Subcutaneous abdominal adipose tissue (tissue), 5 donors: Measurements from ENCODE around the gene NGFR.

Source experiments
- H3K27ac ChIP-seq: one replicate; pipeline ENCODE4 v1.7.0; 2013; ENCODE audit warnings: low read depth, mild to moderate bottlenecking, inconsistent platforms, low read length, moderate library complexity
- H3K27me3 ChIP-seq, 5 donors: one replicate each; pipeline ENCODE4 v1.7.0; 2013; ENCODE audit warnings: low read length in 5 of 5, inconsistent platforms in 1 of 5; ENCODE audit not compliant: control insufficient read depth in 5 of 5, insufficient read depth in 4 of 5
- H3K36me3 ChIP-seq, 5 donors: one replicate each; pipeline ENCODE4 v1.7.0; 2013; ENCODE audit warnings: low read length in 5 of 5; ENCODE audit not compliant: control insufficient read depth in 5 of 5, insufficient read depth in 5 of 5
- H3K4me1 ChIP-seq, 5 donors: one replicate each; pipeline ENCODE4 v1.7.0; 2013; ENCODE audit warnings: low read length in 5 of 5, mild to moderate bottlenecking in 3 of 5, moderate library complexity in 1 of 5; ENCODE audit not compliant: control insufficient read depth in 5 of 5, insufficient read depth in 5 of 5
- H3K4me3 ChIP-seq, 5 donors: one replicate each; pipeline ENCODE4 v1.7.0; 2013; ENCODE audit warnings: low read length in 5 of 5, low read depth in 1 of 5
- H3K9ac ChIP-seq, 5 donors: one replicate each; pipeline ENCODE4 v1.7.0; 2013; ENCODE audit warnings: low read length in 5 of 5, mild to moderate bottlenecking in 4 of 5, moderate library complexity in 3 of 5
- H3K9me3 ChIP-seq, 5 donors: one replicate each; pipeline ENCODE4 v1.7.0; 2013; ENCODE audit warnings: low read length in 5 of 5; ENCODE audit not compliant: control insufficient read depth in 5 of 5
- donor health status: healthy.
- donor health status: healthy.
- donor health status: healthy.
- donor health status: healthy.
- donor health status: healthy.

The NGFR gene

GRCh38 chr17:49521088-49521450 is 26.0 kb downstream of the NGFR start:
- H3K4me1 ChIP-seq: peaks cover 1 to 38% (median 17%) of the 10 kb centered on the region in 5 donors
- H3K9ac ChIP-seq: no peak overlapping the region
- no peak overlapping the region for H3K4me3 ChIP-seq
- peaks cover 6 to 34% (median 18%) of the 10 kb centered on the region in 5 donors for H3K27me3 ChIP-seq
- H3K27ac ChIP-seq: no peak overlapping the region
- no peaks in the 10 kb centered on the region for H3K9me3 ChIP-seq
- H3K36me3 ChIP-seq: no peaks in the 10 kb centered on the region

DNA sequence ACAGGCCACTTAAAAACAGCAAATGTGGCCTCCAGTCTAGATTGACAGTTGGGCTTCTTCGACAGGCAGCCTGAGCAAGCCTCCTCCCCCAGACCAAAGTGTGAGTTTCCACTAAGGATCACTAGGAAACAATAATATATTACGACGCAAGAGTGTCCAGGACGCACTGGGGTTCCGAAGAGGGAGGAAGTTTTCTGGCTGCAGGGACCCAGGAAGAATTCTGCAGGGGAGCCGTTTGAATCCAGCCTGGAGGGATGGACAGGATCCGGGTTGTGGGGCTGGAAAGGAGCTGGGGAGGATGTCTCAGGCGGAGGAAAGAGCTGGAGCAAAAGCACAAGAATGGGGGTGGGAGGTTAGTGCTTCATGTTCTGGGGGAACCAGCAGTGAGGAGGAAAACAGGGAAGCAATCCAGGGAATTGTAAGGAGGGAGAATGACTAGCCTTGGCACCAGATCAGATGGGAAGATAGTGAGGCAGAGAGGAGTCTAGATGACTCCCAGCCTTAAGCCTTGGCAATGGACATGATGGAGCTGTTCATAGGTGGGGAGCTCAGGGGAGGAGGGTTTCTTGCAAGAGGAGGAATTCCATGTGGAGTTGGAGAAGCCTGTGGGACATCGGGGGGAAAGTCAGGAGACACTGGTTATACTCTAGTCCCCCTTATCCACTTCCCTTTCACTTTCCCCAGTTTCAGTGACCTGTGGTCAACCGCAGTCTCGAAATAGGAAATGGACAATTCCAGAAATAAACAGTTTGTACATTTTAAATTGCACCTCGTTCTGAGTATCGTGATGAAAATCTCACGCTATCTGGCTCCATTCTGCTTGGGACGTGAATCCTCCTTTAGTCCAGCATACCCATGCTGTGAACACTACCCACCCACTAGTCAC is 26.6 kb downstream of the NGFR start:
- Histone ChIP-seq H3K27ac (no peak overlapping the region), H3K9me3 (no peaks in the 10 kb centered on the region)

GRCh38 chr17:49522357-49522890 is 27.3 kb downstream of the NGFR start:
- H3K4me1 ChIP-seq: peaks cover 0 to 41% (median 12%) of the 10 kb centered on the region in 5 donors
- H3K27ac ChIP-seq: no peak overlapping the region
- no peak overlapping the region for H3K9ac ChIP-seq
- no peaks in the 10 kb centered on the region for H3K36me3 ChIP-seq
- H3K9me3 ChIP-seq: no peaks in the 10 kb centered on the region
- H3K27me3 ChIP-seq: peaks cover 6 to 44% (median 26%) of the 10 kb centered on the region in 5 donors
- H3K4me3 ChIP-seq: no peak overlapping the region

More for the DNA sequence above, 26.6 kb downstream of the NGFR start:
- Histone ChIP-seq H3K4me3 (no peak overlapping the region), H3K4me1 (peaks cover 0 to 41% (median 12%) of the 10 kb centered on the region in 5 donors), H3K9ac (no peak overlapping the region), H3K36me3 (no peaks in the 10 kb centered on the region), H3K27me3 (peaks cover 6 to 40% (median 22%) of the 10 kb centered on the region in 5 donors)

- H3K36me3 ChIP-seq: no peaks in the 10 kb centered on the region
- no peak overlapping the region for H3K4me3 ChIP-seq
- H3K27ac ChIP-seq: no peak overlapping the region
- H3K27me3 ChIP-seq: peaks cover 6 to 50% (median 26%) of the 10 kb centered on the region in 5 donors
- no peak overlapping the region for H3K9ac ChIP-seq
- peaks cover 0 to 41% (median 12%) of the 10 kb centered on the region in 5 donors for H3K4me1 ChIP-seq
- no peaks in the 10 kb centered on the region for H3K9me3 ChIP-seq
Measured at GRCh38 chr17:49523196-49523595, 28.1 kb downstream of the NGFR start.

GRCh38 chr17:49523706-49524472 is 28.8 kb downstream of the NGFR start:
- H3K9me3 ChIP-seq: no peaks in the 10 kb centered on the region
- no peaks in the 10 kb centered on the region for H3K36me3 ChIP-seq
- peaks cover 6 to 51% (median 27%) of the 10 kb centered on the region in 5 donors for H3K27me3 ChIP-seq
- H3K9ac ChIP-seq: no peak overlapping the region
- peaks cover 0 to 41% (median 12%) of the 10 kb centered on the region in 5 donors for H3K4me1 ChIP-seq
- no peak overlapping the region for H3K27ac ChIP-seq
- no peak overlapping the region for H3K4me3 ChIP-seq

- H3K27ac ChIP-seq: no peak overlapping the region
- H3K4me1 ChIP-seq: peaks cover 0 to 41% (median 12%) of the 10 kb centered on the region in 5 donors
- no peaks in the 10 kb centered on the region for H3K9me3 ChIP-seq
- H3K36me3 ChIP-seq: no peaks in the 10 kb centered on the region
- H3K4me3 ChIP-seq: no peak overlapping the region
- H3K27me3 ChIP-seq: peaks cover 4 to 51% (median 27%) of the 10 kb centered on the region in 5 donors
- no peak overlapping the region for H3K9ac ChIP-seq
Measured at GRCh38 chr17:49524473-49525359, 29.6 kb downstream of the NGFR start.

GRCh38 chr17:49525831-49526741 is 31.0 kb downstream of the NGFR start:
- no peak overlapping the region for H3K4me3 ChIP-seq
- no peak overlapping the region for H3K27ac ChIP-seq
- peaks cover 3 to 40% (median 22%) of the 10 kb centered on the region in 5 donors for H3K27me3 ChIP-seq
- no peak overlapping the region for H3K9ac ChIP-seq
- peaks cover 0 to 33% (median 9%) of the 10 kb centered on the region in 5 donors for H3K4me1 ChIP-seq
- H3K9me3 ChIP-seq: no peaks in the 10 kb centered on the region
- H3K36me3 ChIP-seq: no peaks in the 10 kb centered on the region

DNA sequence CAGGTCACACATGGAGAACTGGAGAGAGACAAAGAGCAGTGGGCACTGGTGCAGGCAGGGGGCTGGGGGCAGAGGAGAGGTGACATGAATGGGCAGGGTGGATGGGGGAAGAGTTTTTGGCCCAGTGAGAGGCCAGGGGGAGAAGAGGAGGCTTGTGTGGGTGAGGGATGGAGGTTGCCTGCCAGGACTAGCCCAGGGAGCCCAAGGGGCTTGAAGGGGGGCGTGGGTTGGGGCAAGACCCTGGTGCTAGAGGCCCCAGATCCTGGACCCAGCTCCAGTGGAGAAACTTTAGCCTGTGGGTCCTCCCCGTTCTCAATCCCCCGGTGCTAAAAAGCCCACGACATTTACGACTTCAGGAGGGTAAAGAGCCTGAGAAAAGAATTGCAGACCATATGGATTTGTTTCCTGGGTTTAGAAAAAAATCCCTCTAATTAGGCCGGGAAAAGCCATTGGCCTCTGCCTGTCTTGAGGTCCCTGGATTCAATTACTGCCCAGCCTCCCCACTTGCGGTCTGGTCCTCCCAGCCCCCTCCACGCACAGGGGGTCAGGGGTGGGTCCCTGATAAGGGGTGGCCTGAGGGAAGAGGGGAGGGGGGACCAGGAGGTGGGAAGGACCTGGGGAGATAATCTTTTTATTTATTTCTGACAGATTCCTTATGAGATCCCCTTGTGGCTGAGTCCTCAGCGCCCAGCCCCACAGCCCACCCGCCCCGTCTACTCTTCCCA is 33.0 kb downstream of the NGFR start:
- Histone ChIP-seq H3K4me1 (peaks cover 0 to 17% (median 0%) of the 10 kb centered on the region in 5 donors), H3K36me3 (no peaks in the 10 kb centered on the region), H3K27ac (no peak overlapping the region), H3K4me3 (no peak overlapping the region), H3K9me3 (no peaks in the 10 kb centered on the region), H3K9ac (no peak overlapping the region), H3K27me3 (peaks cover 0 to 32% (median 11%) of the 10 kb centered on the region in 5 donors)
